Activated T-cell treated with anti-CD3 and anti-CD28 coated beads for 24 hours (primary cell): ENCODE data around the gene INSRR.

Experiments
- DNase-seq: peaks from one replicate; pipeline ENCODE4 v3.0.0-alpha.2; 2020; ENCODE audit warnings: low read depth

INSRR gene

GRCh38 chr1:156874142-156874541 is 15.2 kb upstream of the INSRR start:
- no peak for DNase-seq

GRCh38 chr1:156873659-156874058 is 14.7 kb upstream of the INSRR start:
- DNase-seq: no peak

- no peak for DNase-seq
Measured at GRCh38 chr1:156869455-156869854, 10.5 kb upstream of the INSRR start.

- DNase-seq: no peak
Measured at GRCh38 chr1:156868341-156868740, 9.4 kb upstream of the INSRR start.

- no peak for DNase-seq
Measured at GRCh38 chr1:156866249-156866909, 7.5 kb upstream of the INSRR start.

GRCh38 chr1:156865865-156866248 is 6.9 kb upstream of the INSRR start:
- DNase-seq: no peak

DNA sequence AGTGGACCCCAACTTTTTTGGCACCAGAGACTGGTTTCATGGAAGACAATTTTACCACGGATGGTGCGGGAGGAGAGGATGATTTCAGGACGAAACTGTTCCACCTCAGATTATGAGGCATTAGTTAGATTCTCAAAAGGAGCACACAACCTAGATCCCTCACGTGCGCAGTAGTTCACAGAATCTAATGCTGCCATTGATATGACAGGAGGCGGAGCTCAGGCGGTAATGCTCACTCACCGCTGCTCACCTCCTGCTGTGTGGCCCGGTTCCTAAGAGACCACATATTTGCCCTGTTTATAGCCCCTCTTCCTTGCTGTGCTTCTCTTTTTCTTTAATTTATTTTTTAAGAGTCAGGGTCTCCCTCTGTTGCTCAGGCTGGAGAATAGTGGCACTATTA is 6.3 kb upstream of the INSRR start:
- no peak for DNase-seq

GRCh38 chr1:156864796-156865195 is 5.9 kb upstream of the INSRR start:
- DNase-seq: no peak

GRCh38 chr1:156863631-156864030 is 4.7 kb upstream of the INSRR start:
- no peak for DNase-seq

DNA sequence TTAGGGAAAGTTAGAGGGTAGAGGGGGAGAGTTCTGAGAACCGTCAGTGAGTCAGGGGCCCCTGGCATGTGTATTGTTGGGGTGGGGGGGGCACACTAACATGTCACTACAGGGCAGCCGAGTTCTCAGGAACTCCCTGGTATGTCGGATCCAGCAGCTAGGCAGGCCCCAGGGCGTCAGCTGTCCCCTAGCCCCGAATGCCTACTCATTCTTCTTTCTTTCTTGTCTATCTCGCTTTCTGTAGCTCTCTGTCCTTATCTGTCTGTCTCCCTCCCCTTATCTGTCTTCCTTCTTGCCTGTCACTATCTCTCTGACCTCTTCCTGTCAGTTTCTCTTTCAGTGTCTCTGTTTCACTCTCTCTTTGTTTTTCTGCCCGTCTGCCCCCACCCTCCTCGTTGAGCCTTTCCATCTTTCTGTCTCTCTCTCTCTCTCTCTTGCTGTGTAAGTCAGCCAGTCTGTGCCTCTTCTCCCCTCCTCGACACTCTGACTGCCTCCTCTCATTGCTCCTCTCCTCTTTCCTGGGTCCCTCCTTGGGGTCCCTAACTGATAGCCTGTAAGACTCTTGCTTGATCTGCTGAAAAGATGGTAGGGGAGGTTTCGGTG is 4.2 kb upstream of the INSRR start:
- DNase-seq: no peak

- DNase-seq: no peak
Measured at GRCh38 chr1:156862584-156862983, 3.7 kb upstream of the INSRR start.

DNA sequence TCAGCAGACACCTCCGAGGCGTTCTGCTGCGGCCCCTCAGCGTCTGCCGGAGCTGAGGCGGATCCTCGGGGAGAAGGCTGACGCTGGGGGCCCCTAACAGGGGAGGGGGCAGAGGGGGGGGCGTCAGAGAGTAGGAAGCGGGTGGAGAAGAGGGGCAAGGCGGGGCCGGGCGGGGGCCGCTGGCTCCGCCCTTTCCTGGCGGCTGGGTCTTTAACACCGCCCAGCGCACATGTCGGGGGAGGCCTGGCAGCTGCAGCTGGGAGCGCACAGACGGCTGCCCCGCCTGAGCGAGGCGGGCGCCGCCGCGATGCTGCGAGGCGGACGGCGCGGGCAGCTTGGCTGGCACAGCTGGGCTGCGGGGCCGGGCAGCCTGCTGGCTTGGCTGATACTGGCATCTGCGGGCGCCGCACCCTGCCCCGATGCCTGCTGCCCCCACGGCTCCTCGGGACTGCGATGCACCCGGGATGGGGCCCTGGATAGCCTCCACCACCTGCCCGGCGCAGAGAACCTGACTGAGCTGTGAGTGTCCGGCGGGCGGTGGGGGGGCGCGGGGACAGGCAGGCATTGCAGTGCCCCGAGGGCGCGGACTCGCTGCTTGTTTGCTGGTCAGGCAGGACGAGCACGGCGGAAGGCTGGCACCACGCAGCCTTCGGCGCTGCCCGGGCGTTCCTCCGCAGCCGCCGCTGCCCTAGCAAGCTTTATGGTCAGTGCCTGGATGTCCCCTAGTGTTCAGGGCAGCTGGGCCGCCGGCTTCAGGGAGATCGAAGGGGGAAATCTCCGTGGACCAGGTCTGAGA is 1.9 kb upstream of the INSRR start, which contains the start of gene NTRK1:
Gene NTRK1 (plus strand): TSS at position 238 of the 796 bp plus-strand sequence. CDS start 70 bp downstream, at position 308.
- DNase-seq: peak; percentile 38

DNA sequence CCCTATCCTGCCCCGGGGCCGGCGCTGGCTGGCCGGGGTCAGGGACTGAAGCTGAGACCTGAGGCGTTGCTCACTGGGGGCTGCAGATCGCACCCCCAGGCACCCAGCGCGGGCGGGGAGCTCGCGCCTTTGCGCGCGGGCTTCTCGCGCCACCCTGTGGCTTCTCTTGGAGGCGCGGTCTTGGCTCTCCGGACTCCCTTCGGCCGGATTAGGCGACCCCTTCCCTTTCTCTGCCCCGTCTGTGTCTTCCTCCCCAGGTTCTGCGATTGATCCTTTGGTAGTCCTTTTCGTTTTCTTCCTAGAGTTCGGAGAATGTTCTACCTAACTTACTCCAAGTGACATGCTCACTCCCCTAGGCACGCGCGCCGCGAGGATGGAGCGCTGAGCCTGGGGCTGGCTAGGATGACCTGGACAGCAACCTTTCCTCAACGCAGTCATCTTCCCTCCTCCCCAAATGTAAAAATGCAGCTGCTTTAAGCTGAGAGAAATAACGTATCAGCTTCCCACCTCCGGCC is 1.3 kb upstream of the INSRR start:
- peak; percentile 51 for DNase-seq

- DNase-seq: no peak
Measured at GRCh38 chr1:156859523-156860112, 701 bp upstream of the INSRR start.

DNA sequence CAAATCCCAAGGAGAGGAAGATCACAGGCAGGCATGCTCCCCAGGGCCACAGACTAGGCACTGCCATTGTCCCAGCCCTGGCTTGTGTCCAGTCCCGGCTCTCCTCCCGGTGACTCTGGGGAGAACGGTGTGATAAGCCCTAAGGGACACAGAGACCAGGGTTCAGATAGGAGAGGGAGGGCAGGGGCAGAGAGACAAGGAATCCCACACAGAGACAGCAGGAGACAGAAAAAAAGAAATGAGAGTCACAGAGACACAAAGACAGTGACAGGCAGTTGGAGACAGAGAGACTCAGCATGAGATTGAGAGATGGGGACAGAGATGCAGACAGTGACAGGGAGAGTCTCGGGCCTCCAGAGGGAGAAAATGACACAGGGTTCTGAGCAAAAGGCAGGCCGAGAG is 361 bp downstream of the INSRR start:
- DNase-seq: no peak

GRCh38 chr1:156857532-156857931 is 1.4 kb downstream of the INSRR start:
- no peak for DNase-seq

DNA sequence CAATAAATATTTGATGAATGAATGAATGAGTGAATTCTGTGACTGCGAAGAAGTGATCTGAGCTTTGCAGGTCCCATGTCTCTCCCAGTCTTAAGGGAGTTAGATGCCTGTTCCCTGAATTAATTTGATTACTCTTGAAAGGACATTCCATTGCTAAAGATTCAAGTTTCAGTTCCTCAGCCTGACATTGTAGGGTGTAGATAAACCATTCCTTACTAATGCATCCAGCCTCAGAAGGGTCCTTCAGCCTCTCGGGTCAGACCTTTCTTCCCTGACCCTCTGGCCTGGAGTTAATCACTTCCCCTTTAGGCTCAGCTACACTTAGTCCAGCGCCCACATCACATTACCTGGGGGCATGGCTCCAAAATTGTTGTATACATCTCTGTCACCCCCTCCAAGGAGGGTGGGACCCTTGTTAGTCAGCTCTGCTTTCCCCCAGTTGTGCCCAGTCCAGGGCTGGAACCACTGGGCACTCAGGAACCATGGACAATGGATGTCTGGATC is 2.6 kb downstream of the INSRR start:
- DNase-seq: no peak

DNA sequence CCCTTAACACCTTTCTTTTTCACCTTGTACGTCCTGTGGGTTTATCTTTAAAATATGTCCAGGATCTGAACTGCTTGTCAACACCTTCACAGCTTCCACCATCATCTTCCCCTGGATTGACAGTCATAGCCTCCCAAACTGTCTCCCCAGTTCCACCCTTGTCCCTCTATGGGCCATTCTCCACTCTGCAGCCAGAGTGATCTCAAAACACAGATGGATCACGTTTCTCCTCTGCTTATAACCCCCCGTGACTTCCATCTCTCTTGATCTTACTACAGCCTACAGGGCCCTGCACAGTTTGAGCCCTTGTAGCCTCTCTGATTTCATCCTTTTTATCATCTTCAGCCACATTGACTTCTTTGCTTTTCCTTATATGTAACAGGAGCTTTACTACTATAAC is 4.3 kb downstream of the INSRR start:
- no peak for DNase-seq

DNA sequence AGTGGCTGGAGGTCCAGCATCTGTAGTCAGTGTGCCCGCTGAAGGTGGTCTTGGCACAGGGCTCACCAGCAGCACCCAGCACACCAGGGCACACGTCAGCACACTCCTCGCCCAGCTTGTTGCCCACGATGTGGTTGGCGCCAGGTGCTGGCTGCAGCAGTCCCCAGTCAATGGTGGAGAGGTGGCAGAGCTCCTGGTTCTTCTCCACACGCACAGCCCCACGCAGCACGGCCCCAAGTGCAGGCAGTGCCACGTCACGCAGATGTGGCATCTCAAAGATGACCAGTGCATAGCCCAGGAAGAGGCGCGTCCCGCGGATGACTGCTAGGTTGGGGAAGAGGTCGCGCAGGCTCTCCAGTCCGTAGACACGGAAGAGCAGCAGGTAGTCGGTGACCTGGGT is 5.2 kb downstream of the INSRR start:
- DNase-seq: no peak

DNA sequence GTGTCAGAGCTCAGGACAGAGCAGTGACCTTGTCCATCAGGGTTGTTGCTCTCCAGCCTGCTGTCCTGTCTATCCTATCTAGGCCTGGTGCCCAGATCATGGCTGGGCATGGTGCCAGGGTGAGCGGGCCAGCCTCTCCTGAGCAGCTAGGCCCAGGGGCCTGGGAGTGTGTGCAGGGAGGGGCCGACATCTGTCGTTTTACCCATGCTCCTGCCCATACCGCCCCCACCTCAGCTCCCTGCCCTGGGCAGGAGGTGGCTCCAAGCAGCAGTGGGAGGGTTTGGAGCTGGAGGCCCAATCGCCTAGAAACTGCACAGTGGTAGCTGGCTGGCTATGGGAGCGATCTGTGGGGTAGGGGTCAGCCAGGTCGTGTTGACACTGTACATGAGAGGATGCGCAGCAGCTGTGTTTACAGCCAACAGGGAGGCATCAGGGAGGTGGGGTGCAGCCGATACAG is 6.5 kb downstream of the INSRR start:
- DNase-seq: no peak

- no peak for DNase-seq
Measured at GRCh38 chr1:156851779-156852417, 7.0 kb downstream of the INSRR start.

GRCh38 chr1:156849151-156849496 is 9.8 kb downstream of the INSRR start:
- no peak for DNase-seq
